PC-9 (cell line): ENCODE data around the gene BAD. TPM values are rescaled to one million over a fixed set of nuclear protein-coding genes. Genes with fewer than 3 reads are reported as not detected.

Experiments used
- BruUV-seq: library from RNA; stranded (reverse); fragments of 400-500 nt; replicated peaks from 2 replicates; lab custom pipeline; 2021; lab: Mats Ljungman, UMichigan
- CTCF ChIA-PET: fragments of 300-600 bp; sonication (Branson Sonifier 250); formaldehyde crosslinking; loops from one replicate; lab custom pipeline; 2022; ENCODE audit warnings: antibody characterized with exemption; lab: Charles Lee
- POLR2A ChIA-PET: fragments of 300-600 bp; sonication (Branson Sonifier 250); formaldehyde crosslinking; loops from one replicate; lab custom pipeline; 2022; ENCODE audit warnings: antibody characterized with exemption; ENCODE audit not compliant: unreplicated experiment; lab: Charles Lee
- DNase-seq, 2 experiments: peaks; one replicate each; pipeline versions ENCODE4 v3.0.0 to v3.0.0-alpha.2; 2015 to 2022; ENCODE audit warnings: mixed read lengths in 1 of 2
- H2AFZ ChIP-seq: fragments of 200-600 bp; sonication (generic); 2 replicates; pipeline ENCODE4 v1.8.1; 2017; ENCODE audit warnings: antibody characterized with exemption
- H3F3A ChIP-seq: fragments of 200-600 bp; sonication (generic); 2 replicates; pipeline ENCODE4 v1.8.1; 2017; ENCODE audit warnings: antibody characterized with exemption, mild to moderate bottlenecking, low read depth; ENCODE audit not compliant: insufficient read depth
- H3K27ac ChIP-seq: fragments of 200-600 bp; sonication (generic); 2 replicates; pipeline ENCODE4 v1.6.1; 2016; ENCODE audit warnings: mixed run types
- H3K27me3 ChIP-seq: fragments of 200-600 bp; sonication (generic); 2 replicates; pipeline ENCODE4 v1.6.1; 2016; ENCODE audit warnings: low read depth, mixed run types; ENCODE audit not compliant: insufficient read depth
- H3K36me3 ChIP-seq: fragments of 200-600 bp; sonication (generic); 2 replicates; pipeline ENCODE4 v1.6.1; 2016; ENCODE audit warnings: low read depth, mixed run types
- H3K4me1 ChIP-seq: fragments of 200-600 bp; sonication (generic); replicated peaks from 2 replicates; pipeline ENCODE4 v1.6.1; 2016; ENCODE audit warnings: mixed run types; ENCODE audit not compliant: insufficient read depth
- H3K4me2 ChIP-seq: fragments of 200-600 bp; sonication (generic); 2 replicates; pipeline ENCODE4 v1.6.1; 2017; ENCODE audit warnings: mixed run types
- H3K4me3 ChIP-seq: fragments of 200-600 bp; sonication (generic); 2 replicates; pipeline ENCODE4 v1.6.1; 2016; ENCODE audit warnings: mixed run types
- H3K79me2 ChIP-seq: fragments of 200-600 bp; sonication (generic); 2 replicates; pipeline ENCODE4 v1.6.1; 2017; ENCODE audit warnings: low read depth, mixed run types
- H3K9me2 ChIP-seq: fragments of 200-600 bp; sonication (generic); 2 replicates; pipeline ENCODE4 v1.8.1; 2017; ENCODE audit warnings: mild to moderate bottlenecking; ENCODE audit not compliant: insufficient read depth
- H3K9me3 ChIP-seq: fragments of 200-600 bp; sonication (generic); 2 replicates; pipeline ENCODE4 v1.8.1; 2016; ENCODE audit warnings: low read depth; ENCODE audit not compliant: insufficient read depth
- H4K20me1 ChIP-seq: fragments of 200-600 bp; sonication (generic); 2 replicates; pipeline ENCODE4 v1.8.1; 2017; ENCODE audit not compliant: insufficient read depth
- EZH2 ChIP-seq: fragments of 200-600 bp; sonication (generic); IDR thresholded peaks from 2 replicates; pipeline ENCODE4 v1.8.0; 2017; ENCODE audit warnings: antibody characterized with exemption, low read depth
- intact Hi-C: fragments of 100-400 bp; cut with micrococcal nuclease; formaldehyde crosslinking; loops from one replicate; pipeline ENCODE4 v1.10.0; 2022; ENCODE audit not compliant: unreplicated experiment
- total RNA-seq: library from RNA; stranded (reverse); gene quantifications from 2 replicates; pipeline ENCODE4 v1.2.3, GENCODE V29; 2021
- TF ChIP-seq, protein P1 (sequence below): fragments of 200-600 bp; sonication (generic); conservative IDR thresholded peaks from 2 replicates; pipeline ENCODE4 v1.6.1; 2017; ENCODE audit warnings: mixed run types, antibody characterized with exemption, mild to moderate bottlenecking, moderate library complexity

The BAD gene
- total RNA-seq, 1 experiment from 2014 or later = 94.3 TPM

DNA sequence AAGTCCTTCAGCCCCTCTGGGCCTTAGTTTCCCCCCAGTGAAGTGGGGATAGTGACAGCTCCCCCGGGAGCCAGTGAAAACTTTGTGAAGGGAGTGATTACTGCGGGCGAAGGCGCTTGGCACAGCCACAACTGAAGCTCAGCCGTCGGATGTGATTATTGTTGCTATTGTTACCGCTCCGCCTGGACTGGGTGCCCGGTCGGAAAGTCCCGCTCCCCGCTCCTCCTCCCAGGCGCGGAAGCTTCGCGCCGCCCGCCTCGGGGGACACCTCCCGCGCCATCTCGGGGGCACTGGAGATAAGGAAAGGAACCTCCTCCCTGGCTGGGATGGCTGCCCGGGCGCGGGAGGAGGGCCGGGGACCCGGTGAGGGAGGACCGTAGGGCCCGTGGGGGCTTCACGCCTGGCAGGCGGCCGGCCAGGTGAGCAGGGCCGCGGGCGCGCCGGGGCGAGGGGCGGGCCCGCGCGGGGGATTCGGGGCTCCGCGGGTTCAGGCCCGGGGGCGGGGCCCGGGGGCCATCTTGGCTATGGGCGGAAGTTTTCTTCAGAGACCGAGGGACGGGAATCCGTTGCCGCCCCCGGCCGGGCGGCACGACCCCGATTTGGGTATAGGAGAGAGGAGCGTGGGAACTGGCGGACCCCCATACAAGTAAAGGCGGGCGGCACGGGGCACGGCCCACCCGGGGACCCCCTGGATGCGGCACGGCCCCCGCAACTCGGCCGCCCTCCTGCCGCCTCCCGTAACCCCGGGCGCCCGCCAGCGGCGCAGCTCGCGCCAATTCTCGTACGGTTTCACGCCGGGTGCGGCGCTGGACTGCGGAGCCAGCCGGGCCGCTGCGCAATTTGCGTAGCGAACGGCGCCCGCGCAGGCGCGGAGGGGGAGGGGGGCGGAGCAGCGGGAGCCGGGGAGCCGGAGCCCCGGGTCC is 758 bp upstream of the BAD start, which contains the start of gene GPR137:
Gene GPR137, plus strand, starts transcription at position 887 of the 923 bp plus-strand sequence. CDS start 677 bp downstream, outside the sequence.
- peak within 1 kb of the TSS; percentile 82 for H3K4me2 ChIP-seq
- H3K9me3 ChIP-seq = no peaks in the 10 kb centered on the region
- no peaks in the 10 kb centered on the region for H3K36me3 ChIP-seq
- H3K79me2 ChIP-seq = peaks cover 15% of the 10 kb centered on the region; the same call in 1 of the 2 replicates
- H3K27ac ChIP-seq = peak within 1 kb of the TSS; percentile 54
- H3K27me3 ChIP-seq = no peaks in the 10 kb centered on the region
- H4K20me1 ChIP-seq = no peaks in the 10 kb centered on the region
- ChIA-PET CTCF (interaction anchor here (0.6 to 1.5 kb wide), 11 partner anchors 13 to 588 kb away, joined by 3 to 11 read pairs (median 6); partner anchors contain the start of gene PRDX5), POLR2A (interaction anchor here (0.5 to 0.7 kb wide), 5 partner anchors 14 to 319 kb away, joined by 3 to 5 read pairs (median 4); no protein-coding TSS in a partner anchor)
- TF ChIP-seq, protein P1, sequence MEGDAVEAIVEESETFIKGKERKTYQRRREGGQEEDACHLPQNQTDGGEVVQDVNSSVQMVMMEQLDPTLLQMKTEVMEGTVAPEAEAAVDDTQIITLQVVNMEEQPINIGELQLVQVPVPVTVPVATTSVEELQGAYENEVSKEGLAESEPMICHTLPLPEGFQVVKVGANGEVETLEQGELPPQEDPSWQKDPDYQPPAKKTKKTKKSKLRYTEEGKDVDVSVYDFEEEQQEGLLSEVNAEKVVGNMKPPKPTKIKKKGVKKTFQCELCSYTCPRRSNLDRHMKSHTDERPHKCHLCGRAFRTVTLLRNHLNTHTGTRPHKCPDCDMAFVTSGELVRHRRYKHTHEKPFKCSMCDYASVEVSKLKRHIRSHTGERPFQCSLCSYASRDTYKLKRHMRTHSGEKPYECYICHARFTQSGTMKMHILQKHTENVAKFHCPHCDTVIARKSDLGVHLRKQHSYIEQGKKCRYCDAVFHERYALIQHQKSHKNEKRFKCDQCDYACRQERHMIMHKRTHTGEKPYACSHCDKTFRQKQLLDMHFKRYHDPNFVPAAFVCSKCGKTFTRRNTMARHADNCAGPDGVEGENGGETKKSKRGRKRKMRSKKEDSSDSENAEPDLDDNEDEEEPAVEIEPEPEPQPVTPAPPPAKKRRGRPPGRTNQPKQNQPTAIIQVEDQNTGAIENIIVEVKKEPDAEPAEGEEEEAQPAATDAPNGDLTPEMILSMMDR = no peak; the same call in 1 of the 2 replicates
- no peak for TF ChIP-seq EZH2
- no peaks in the 10 kb centered on the region for H3K9me2 ChIP-seq
- peak; percentile 64 to 92 for DNase-seq
- peak within 1 kb of the TSS; percentile 83 for H2AFZ ChIP-seq
- intact Hi-C loops = loop anchor here (1.0 kb wide), 2 partner anchors 15 to 20 kb away; partner anchors contain the start of gene ESRRA
- H3K4me1 ChIP-seq = peaks cover 22% of the 10 kb centered on the region
- H3F3A ChIP-seq = peaks cover 17% of the 10 kb centered on the region; the same call in 1 of the 2 replicates
- TSS peak; percentile 88 for BruUV-seq
- H3K4me3 ChIP-seq = peak within 1 kb of the TSS; percentile 67

DNA sequence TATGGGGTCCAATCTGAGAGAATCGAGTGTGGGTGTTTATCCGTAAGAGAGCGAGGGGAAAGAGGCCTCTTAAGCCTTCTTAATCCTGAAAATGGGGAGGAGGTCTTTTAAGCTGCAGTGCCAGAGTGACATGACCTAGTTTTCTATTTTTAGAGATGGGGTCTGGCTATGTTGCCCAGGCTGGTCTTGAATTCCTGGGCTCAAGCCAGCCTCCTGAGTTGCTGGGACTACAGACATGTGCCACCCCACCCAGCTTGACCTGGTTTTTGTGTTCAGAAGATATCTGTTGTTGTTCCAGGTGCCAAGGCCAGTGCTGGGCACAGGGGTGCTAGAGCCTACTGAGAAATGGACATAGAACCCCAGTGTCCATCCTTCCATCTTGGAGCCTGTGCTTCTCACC is 1.4 kb downstream of the BAD start:
- peak in 1 of 2 experiments; percentile 15 for DNase-seq
- no peaks in the 10 kb centered on the region for H3K9me2 ChIP-seq
- H3K4me1 ChIP-seq = peaks cover 22% of the 10 kb centered on the region
- H3K36me3 ChIP-seq = no peaks in the 10 kb centered on the region
- CTCF ChIA-PET = interaction anchor here (0.6 to 0.7 kb wide), 3 partner anchors 23 to 98 kb away, joined by 3 to 7 read pairs (median 3); no protein-coding TSS in a partner anchor
- no peaks in the 10 kb centered on the region for H3K27me3 ChIP-seq
- no peak overlapping the region for H3K4me3 ChIP-seq
- intact Hi-C loops = no loop called here
- peaks cover 17% of the 10 kb centered on the region; the same call in 1 of the 2 replicates for H3F3A ChIP-seq
- no peak overlapping the region for H2AFZ ChIP-seq
- H3K9me3 ChIP-seq = no peaks in the 10 kb centered on the region
- TF ChIP-seq EZH2 = no peak
- TF ChIP-seq, protein P1 = no peak
- peak overlapping the region; percentile 82; the same call in 1 of the 2 replicates for H3K4me2 ChIP-seq
- H4K20me1 ChIP-seq = no peaks in the 10 kb centered on the region
- H3K79me2 ChIP-seq = peaks cover 15% of the 10 kb centered on the region; the same call in 1 of the 2 replicates
- no TSS peak for BruUV-seq
- no peak overlapping the region for H3K27ac ChIP-seq
- POLR2A ChIA-PET = no interaction called here
